Mesendoderm (in vitro differentiated cells): ENCODE measurements around the gene LEMD1.

Source experiments
- DNase-seq: peaks from one replicate; pipeline ENCODE4 v3.0.0; 2013
- H2AK5ac ChIP-seq: 2 replicates; pipeline ENCODE4 v1.6.1; 2013; ENCODE audit warnings: low read length, inconsistent platforms
- H2BK120ac ChIP-seq: 2 replicates; pipeline ENCODE4 v1.6.1; 2013; ENCODE audit warnings: low read depth, mild to moderate bottlenecking, low read length, moderate library complexity, mixed read lengths
- H2BK15ac ChIP-seq: replicated peaks from 2 replicates; pipeline ENCODE4 v1.6.1; 2013; ENCODE audit warnings: low read depth, mild to moderate bottlenecking, moderate library complexity
- H2BK5ac ChIP-seq: 2 replicates; pipeline ENCODE4 v1.6.1; 2013; ENCODE audit warnings: low read length, inconsistent platforms
- H3K18ac ChIP-seq: 2 replicates; pipeline ENCODE4 v1.6.1; 2013; ENCODE audit warnings: mild to moderate bottlenecking, low read length, mixed read lengths
- H3K23ac ChIP-seq: one replicate; pipeline ENCODE4 v1.6.1; 2013; ENCODE audit warnings: low read length
- H3K27ac ChIP-seq: 2 replicates; pipeline ENCODE4 v1.5.1; 2013; ENCODE audit warnings: low read depth, mild to moderate bottlenecking, inconsistent platforms, low read length, moderate library complexity
- H3K27me3 ChIP-seq: 2 replicates; pipeline ENCODE4 v1.6.1; 2013; ENCODE audit warnings: low read length, control low read depth, mild to moderate bottlenecking, inconsistent platforms; ENCODE audit not compliant: insufficient read depth, poor library complexity
- H3K36me3 ChIP-seq: 2 replicates; pipeline ENCODE4 v1.6.1; 2013; ENCODE audit warnings: low read length, inconsistent platforms; ENCODE audit not compliant: control insufficient read depth, insufficient read depth
- H3K4ac ChIP-seq: one replicate; pipeline ENCODE4 v1.6.1; 2013; ENCODE audit warnings: low read depth, mild to moderate bottlenecking, low read length, moderate library complexity
- H3K4me1 ChIP-seq: 2 replicates; pipeline ENCODE4 v1.6.1; 2013; ENCODE audit warnings: low read depth, low read length, inconsistent platforms; ENCODE audit not compliant: control insufficient read depth
- H3K4me2 ChIP-seq: 2 replicates; pipeline ENCODE4 v1.6.1; 2013; ENCODE audit warnings: low read length
- H3K4me3 ChIP-seq: 2 replicates; pipeline ENCODE4 v1.5.1; 2013; ENCODE audit warnings: mild to moderate bottlenecking, low read length
- H3K56ac ChIP-seq: one replicate; pipeline ENCODE4 v1.6.1; 2013; ENCODE audit warnings: low read length
- H3K79me1 ChIP-seq: 2 replicates; pipeline ENCODE4 v1.6.1; 2013; ENCODE audit warnings: low read length, inconsistent platforms
- H3K79me2 ChIP-seq: 2 replicates; pipeline ENCODE4 v1.6.1; 2013; ENCODE audit warnings: mild to moderate bottlenecking, low read length; ENCODE audit not compliant: control insufficient read depth, insufficient read depth
- H3K9ac ChIP-seq: 2 replicates; pipeline ENCODE4 v1.6.1; 2013; ENCODE audit warnings: low read length, inconsistent platforms
- H4K5ac ChIP-seq: one replicate; pipeline ENCODE4 v1.6.1; 2013; ENCODE audit warnings: low read length
- H4K8ac ChIP-seq: one replicate; pipeline ENCODE4 v1.6.1; 2013; ENCODE audit warnings: low read depth, mild to moderate bottlenecking, control low read depth, low read length, moderate library complexity
- WGBS: extraction: QIAGEN DNeasy Blood & Tissue Kit; methylation state at CpG from one replicate; pipeline ENCODE4 v1.1.7; 2013; ENCODE audit warnings: low lambda C conversion rate, missing lambda C conversion rate; ENCODE audit not compliant: insufficient coverage; ENCODE audit errors: extremely low coverage; 5-methylcytosine and 5-hydroxymethylcytosine counted together

The LEMD1 gene

GRCh38 chr1:205445646-205445935 is 23.7 kb upstream of the LEMD1 start:
- no peak for DNase-seq
- H3K4me1 ChIP-seq = peaks cover 54% of the 10 kb centered on the region
- peaks cover 14% of the 10 kb centered on the region for H3K79me1 ChIP-seq
- no peak overlapping the region for H2AK5ac ChIP-seq
- H3K18ac ChIP-seq = peak overlapping the region; percentile 19
- H3K4ac ChIP-seq = no peak overlapping the region
- H2BK5ac ChIP-seq = peak overlapping the region; percentile 10
- no CpG with 5 or more reads among the region's 5 CpGs for WGBS
- H3K56ac ChIP-seq = peak overlapping the region; percentile 82
- H3K4me2 ChIP-seq = peak overlapping the region; percentile 5
- H3K9ac ChIP-seq = peak overlapping the region; percentile 61
- H3K36me3 ChIP-seq = peaks cover 3% of the 10 kb centered on the region
- no peak overlapping the region for H2BK120ac ChIP-seq
- H3K23ac ChIP-seq = no peak overlapping the region
- H2BK15ac ChIP-seq = no peak overlapping the region
- H3K79me2 ChIP-seq = peaks cover 6% of the 10 kb centered on the region
- H3K27me3 ChIP-seq = no peaks in the 10 kb centered on the region
- H3K4me3 ChIP-seq = no peak overlapping the region
- H3K27ac ChIP-seq = peak overlapping the region; percentile 53
- H4K8ac ChIP-seq = no peak overlapping the region
- no peak overlapping the region for H4K5ac ChIP-seq

- Histone ChIP-seq H3K79me1 (peaks cover 14% of the 10 kb centered on the region), H4K5ac (no peak overlapping the region), H3K27ac (peak overlapping the region; percentile 53), H2BK5ac (peak overlapping the region; percentile 10), H3K4ac (no peak overlapping the region), H4K8ac (no peak overlapping the region), H3K9ac (peak overlapping the region; percentile 61), H3K18ac (peak overlapping the region; percentile 65), H3K4me3 (no peak overlapping the region), H3K27me3 (no peaks in the 10 kb centered on the region), H3K36me3 (peaks cover 3% of the 10 kb centered on the region), H3K79me2 (peaks cover 6% of the 10 kb centered on the region), H3K56ac (peak overlapping the region; percentile 82), H2BK120ac (no peak overlapping the region), H3K23ac (no peak overlapping the region), H2BK15ac (no peak overlapping the region), H3K4me1 (peaks cover 55% of the 10 kb centered on the region), H2AK5ac (no peak overlapping the region), H3K4me2 (peak overlapping the region; percentile 41)
- DNase-seq = peak; percentile 92
- no CpG with 5 or more reads among the region's 18 CpGs for WGBS
Measured at GRCh38 chr1:205444931-205445645, 23.2 kb upstream of the LEMD1 start.

- H3K4ac ChIP-seq = peak overlapping the region; percentile 50
- peak overlapping the region; percentile 65 for H3K18ac ChIP-seq
- H4K8ac ChIP-seq = no peak overlapping the region
- no peak overlapping the region for H2BK15ac ChIP-seq
- H3K56ac ChIP-seq = peak overlapping the region; percentile 82
- peaks cover 3% of the 10 kb centered on the region for H3K36me3 ChIP-seq
- H3K4me2 ChIP-seq = no peak overlapping the region
- no peak overlapping the region for H2BK120ac ChIP-seq
- H4K5ac ChIP-seq = no peak overlapping the region
- H3K4me3 ChIP-seq = no peak overlapping the region
- peaks cover 13% of the 10 kb centered on the region for H3K79me1 ChIP-seq
- no peaks in the 10 kb centered on the region for H3K27me3 ChIP-seq
- DNase-seq = no peak
- no peak overlapping the region for H2BK5ac ChIP-seq
- H3K79me2 ChIP-seq = peaks cover 5% of the 10 kb centered on the region
- no CpG with 5 or more reads among the region's 10 CpGs for WGBS
- H3K4me1 ChIP-seq = peaks cover 54% of the 10 kb centered on the region
- no peak overlapping the region for H3K23ac ChIP-seq
- peak overlapping the region; percentile 42 for H3K27ac ChIP-seq
- no peak overlapping the region for H2AK5ac ChIP-seq
- H3K9ac ChIP-seq = peak overlapping the region; percentile 61
Measured at GRCh38 chr1:205444300-205444930, 22.6 kb upstream of the LEMD1 start.

- Histone ChIP-seq H3K4me2 (no peak overlapping the region), H2AK5ac (no peak overlapping the region), H2BK15ac (no peak overlapping the region), H3K4me3 (no peak overlapping the region), H4K8ac (no peak overlapping the region), H3K56ac (peak overlapping the region; percentile 82), H3K27me3 (no peaks in the 10 kb centered on the region), H3K9ac (peak overlapping the region; percentile 61), H3K18ac (peak overlapping the region; percentile 65), H3K4me1 (peaks cover 49% of the 10 kb centered on the region), H3K27ac (peak overlapping the region; percentile 42), H2BK120ac (no peak overlapping the region), H3K36me3 (peaks cover 3% of the 10 kb centered on the region), H3K4ac (no peak overlapping the region), H2BK5ac (no peak overlapping the region), H3K79me2 (peaks cover 3% of the 10 kb centered on the region), H3K23ac (no peak overlapping the region), H4K5ac (no peak overlapping the region), H3K79me1 (peaks cover 12% of the 10 kb centered on the region)
- DNase-seq = no peak
- no CpG with 5 or more reads among the region's 7 CpGs for WGBS
Measured at GRCh38 chr1:205443585-205444299, 21.9 kb upstream of the LEMD1 start.

- Histone ChIP-seq H3K4me1 (peaks cover 42% of the 10 kb centered on the region), H2BK5ac (peak overlapping the region; percentile 22), H3K4me2 (no peak overlapping the region), H4K8ac (no peak overlapping the region), H3K36me3 (peaks cover 3% of the 10 kb centered on the region), H3K27me3 (no peaks in the 10 kb centered on the region), H3K79me1 (peaks cover 10% of the 10 kb centered on the region), H2BK15ac (no peak overlapping the region), H3K9ac (peak overlapping the region; percentile 47), H3K79me2 (peaks cover 3% of the 10 kb centered on the region), H4K5ac (no peak overlapping the region), H3K4me3 (no peak overlapping the region), H3K27ac (peak overlapping the region; percentile 93), H3K4ac (no peak overlapping the region), H2AK5ac (peak overlapping the region; percentile 74), H2BK120ac (no peak overlapping the region), H3K18ac (no peak overlapping the region), H3K56ac (peak overlapping the region; percentile 78), H3K23ac (no peak overlapping the region)
- WGBS = no CpG with 5 or more reads among the region's 12 CpGs
- no peak for DNase-seq
Measured at GRCh38 chr1:205442051-205442725, 20.3 kb upstream of the LEMD1 start.
